Upper lobe of right lung (tissue), 1 donor: Measurements from ENCODE around the gene ARMC9. TPM values are rescaled to one million over a fixed set of nuclear protein-coding genes. Genes with fewer than 3 reads are reported as not detected.

Experiments
- ATAC-seq: fragments of 200-7000 bp; cut with Tn5 transposase; one replicate; pipeline ENCODE4 v1.9.1; 2020; ENCODE audit warnings: mild to moderate bottlenecking, moderate library complexity
- DNase-seq: peaks from one replicate; pipeline ENCODE4 v3.0.0-alpha.2; 2020
- H3K27ac ChIP-seq: fragments of 200-600 bp; one replicate; pipeline ENCODE4 v1.8.0; 2022
- H3K27me3 ChIP-seq: fragments of 200-600 bp; one replicate; pipeline ENCODE4 v1.8.0; 2022; ENCODE audit warnings: mild to moderate bottlenecking
- H3K36me3 ChIP-seq: fragments of 200-600 bp; one replicate; pipeline ENCODE4 v1.8.0; 2022
- H3K4me1 ChIP-seq: fragments of 200-600 bp; one replicate; pipeline ENCODE4 v1.8.0; 2022
- H3K4me3 ChIP-seq: fragments of 200-600 bp; one replicate; pipeline ENCODE4 v1.8.0; 2022; ENCODE audit warnings: mild to moderate bottlenecking
- H3K9me3 ChIP-seq: fragments of 200-600 bp; one replicate; pipeline ENCODE4 v1.8.0; 2022
- intact Hi-C: fragments of 100-400 bp; cut with DNase I; formaldehyde crosslinking; loops from one replicate; pipeline ENCODE4 v1.11.0; 2022
- total RNA-seq: library from RNA; stranded (reverse); fragmentation: NEBNext Ultra II Directional; extraction: Animal tissue kit (Norgen Biotek cat#: 25700); gene quantifications from one replicate; pipeline ENCODE4 v1.2.1, GENCODE V29; 2021
- TF ChIP-seq, protein P1 (sequence below): fragments of 200-600 bp; IDR thresholded peaks from one replicate; pipeline ENCODE4 v1.8.0; 2022; ENCODE audit warnings: antibody characterized with exemption
- donor health status: DM: no; HTN: yes; CAD: no; lungs with severe emphysema.

Gene ARMC9
- total RNA-seq, 1 donor from 2014 or later, result 37.1 TPM

DNA sequence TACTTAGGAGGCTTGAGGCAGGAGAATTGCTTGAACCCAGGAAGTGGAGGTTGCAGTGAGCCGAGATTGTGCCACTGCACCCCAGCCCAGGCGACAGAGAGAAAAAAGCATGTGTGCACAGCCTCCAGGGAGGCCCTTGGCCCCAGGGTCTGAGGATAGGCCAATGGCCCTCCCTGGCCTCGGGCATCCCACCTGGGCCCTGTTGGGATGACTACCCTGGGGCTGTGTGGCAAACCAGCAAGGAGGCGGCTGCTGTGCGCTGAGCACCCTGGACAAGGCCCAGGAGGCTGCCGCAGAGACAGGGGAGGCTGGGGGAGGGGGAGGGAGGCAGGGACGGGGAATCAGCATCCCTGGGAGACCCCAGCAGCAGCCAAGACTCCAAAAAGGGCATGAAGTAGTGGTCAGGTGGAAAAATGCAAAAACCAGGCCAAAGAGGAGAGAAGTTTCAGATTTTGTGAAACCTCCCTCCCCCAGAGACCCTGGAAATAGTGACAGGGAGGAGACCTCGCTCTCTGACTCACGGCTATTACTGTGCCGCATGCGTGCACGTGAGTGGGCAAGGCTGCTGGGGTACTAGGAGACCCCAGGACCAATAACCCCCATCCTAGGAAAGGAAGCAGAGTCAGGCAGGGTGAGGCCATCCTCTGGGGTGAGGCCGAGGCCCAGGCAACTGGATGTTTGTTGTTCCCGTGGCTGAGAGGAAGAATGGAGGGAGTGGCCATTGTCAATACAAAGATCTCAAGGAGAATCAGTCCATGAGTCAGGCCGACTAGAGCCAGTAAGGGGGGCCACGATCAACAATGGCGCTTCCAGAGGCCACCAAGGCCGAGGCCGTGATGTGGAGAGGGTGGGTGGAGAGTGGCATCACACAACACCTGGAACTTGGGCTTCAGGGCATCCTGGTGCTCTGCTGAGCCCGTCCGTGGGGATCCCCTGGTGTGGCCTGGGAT lies 181.1 kb downstream of the ARMC9 start:
- Histone ChIP-seq H3K9me3 (no peaks in the 10 kb centered on the region), H3K4me3 (no peak overlapping the region), H3K4me1 (no peaks in the 10 kb centered on the region), H3K27ac (no peak overlapping the region), H3K36me3 (no peaks in the 10 kb centered on the region), H3K27me3 (no peaks in the 10 kb centered on the region)
- intact Hi-C loops, result no loop called here
- TF ChIP-seq, protein P1, sequence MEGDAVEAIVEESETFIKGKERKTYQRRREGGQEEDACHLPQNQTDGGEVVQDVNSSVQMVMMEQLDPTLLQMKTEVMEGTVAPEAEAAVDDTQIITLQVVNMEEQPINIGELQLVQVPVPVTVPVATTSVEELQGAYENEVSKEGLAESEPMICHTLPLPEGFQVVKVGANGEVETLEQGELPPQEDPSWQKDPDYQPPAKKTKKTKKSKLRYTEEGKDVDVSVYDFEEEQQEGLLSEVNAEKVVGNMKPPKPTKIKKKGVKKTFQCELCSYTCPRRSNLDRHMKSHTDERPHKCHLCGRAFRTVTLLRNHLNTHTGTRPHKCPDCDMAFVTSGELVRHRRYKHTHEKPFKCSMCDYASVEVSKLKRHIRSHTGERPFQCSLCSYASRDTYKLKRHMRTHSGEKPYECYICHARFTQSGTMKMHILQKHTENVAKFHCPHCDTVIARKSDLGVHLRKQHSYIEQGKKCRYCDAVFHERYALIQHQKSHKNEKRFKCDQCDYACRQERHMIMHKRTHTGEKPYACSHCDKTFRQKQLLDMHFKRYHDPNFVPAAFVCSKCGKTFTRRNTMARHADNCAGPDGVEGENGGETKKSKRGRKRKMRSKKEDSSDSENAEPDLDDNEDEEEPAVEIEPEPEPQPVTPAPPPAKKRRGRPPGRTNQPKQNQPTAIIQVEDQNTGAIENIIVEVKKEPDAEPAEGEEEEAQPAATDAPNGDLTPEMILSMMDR, result no peak
- ATAC-seq (peak; percentile 50), DNase-seq (no peak)

DNA sequence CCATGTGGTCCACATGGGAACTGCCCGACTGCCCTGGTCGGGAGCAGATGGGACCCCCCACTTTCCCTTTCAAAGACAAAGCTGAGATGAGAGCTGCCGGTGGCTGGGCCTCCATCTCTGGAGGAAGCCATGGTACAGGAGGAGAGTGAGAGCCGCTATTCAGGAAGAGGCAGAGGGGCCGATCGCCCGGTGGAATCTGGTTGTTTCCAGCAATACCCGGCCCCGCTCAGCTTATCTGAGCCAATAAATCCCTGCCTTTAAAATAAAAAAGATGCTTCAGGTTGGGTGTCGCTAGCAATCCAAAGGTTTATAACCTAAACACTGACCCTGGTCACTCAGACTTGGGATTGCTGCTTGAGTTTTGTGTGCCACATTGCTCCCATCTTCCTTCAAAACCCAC lies 181.9 kb downstream of the ARMC9 start:
- TF ChIP-seq, protein P1, result no peak
- intact Hi-C loops, result no loop called here
- Histone ChIP-seq H3K27me3 (no peaks in the 10 kb centered on the region), H3K4me3 (no peak overlapping the region), H3K36me3 (no peaks in the 10 kb centered on the region), H3K4me1 (no peaks in the 10 kb centered on the region), H3K9me3 (peaks cover 3% of the 10 kb centered on the region), H3K27ac (no peak overlapping the region)
- ATAC-seq, result no peak
- DNase-seq, result no peak

DNA sequence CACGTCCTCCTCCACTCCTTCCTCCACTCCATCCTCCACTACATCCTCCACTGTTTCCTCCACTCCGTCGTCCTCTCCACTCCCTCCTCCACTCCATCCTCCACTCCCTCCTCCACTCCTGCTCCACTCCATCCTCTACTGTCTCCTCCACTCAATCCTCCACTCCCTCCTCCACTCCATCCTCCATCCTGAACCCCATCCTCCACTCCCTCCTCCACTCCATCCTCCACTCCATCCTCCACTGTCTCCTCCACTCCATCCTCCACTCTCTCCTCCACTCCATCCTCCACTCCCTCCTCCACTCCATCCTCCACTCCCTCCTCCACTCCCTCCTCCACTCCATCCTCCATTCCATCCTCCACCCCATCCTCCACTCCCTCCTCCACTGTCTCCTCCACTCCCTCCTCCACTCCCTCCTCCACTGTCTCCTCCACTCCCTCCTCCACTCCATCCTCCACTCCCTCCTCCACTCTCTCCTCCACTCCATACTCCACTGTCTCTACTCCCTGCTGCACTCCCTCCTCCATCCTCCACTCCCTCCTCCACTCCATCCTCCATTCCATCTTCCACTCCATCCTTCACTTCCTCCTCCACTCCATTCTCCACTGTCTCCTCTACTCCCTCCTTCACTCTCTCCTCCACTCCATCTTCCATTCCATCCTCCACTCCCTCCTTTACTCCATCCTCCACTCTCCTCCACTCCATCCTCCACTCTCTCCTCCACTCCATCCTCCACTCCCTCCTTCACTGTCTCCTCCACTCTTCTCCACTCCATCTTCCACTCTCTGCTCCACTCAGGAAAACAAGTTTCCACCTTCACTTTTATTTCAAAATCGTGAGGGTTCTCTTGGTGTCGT lies 182.8 kb downstream of the ARMC9 start:
- H3K27me3 ChIP-seq, result no peaks in the 10 kb centered on the region
- intact Hi-C loops, result no loop called here
- no peaks in the 10 kb centered on the region for H3K4me1 ChIP-seq
- TF ChIP-seq, protein P1, result no peak
- no peak overlapping the region for H3K27ac ChIP-seq
- ATAC-seq, result no peak
- no peaks in the 10 kb centered on the region for H3K36me3 ChIP-seq
- peaks cover 3% of the 10 kb centered on the region for H3K9me3 ChIP-seq
- DNase-seq, result no peak
- H3K4me3 ChIP-seq, result no peak overlapping the region

DNA sequence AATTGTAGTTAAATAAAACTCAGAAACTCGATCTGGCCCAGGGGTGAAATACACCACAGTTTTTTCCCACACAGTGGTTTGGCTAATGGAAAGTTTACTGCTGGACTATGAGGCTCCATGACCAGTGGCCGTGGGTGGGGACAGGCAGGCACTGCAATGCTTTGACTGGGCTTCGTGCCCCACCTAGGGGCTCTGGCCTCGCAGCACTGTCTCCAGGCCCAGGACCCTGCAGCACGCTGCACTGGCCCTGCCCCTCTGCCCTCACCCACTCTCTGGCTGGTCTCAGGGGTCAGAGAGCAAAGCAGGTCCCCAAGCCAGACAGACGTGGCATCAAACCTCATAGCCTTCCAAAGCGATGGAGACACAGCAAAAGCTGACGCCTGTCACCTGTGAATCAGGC lies 183.7 kb downstream of the ARMC9 start:
- DNase-seq, result no peak
- TF ChIP-seq, protein P1, result no peak
- Histone ChIP-seq H3K4me1 (no peaks in the 10 kb centered on the region), H3K36me3 (no peaks in the 10 kb centered on the region), H3K27me3 (no peaks in the 10 kb centered on the region), H3K9me3 (peaks cover 3% of the 10 kb centered on the region), H3K4me3 (no peak overlapping the region), H3K27ac (no peak overlapping the region)
- no peak for ATAC-seq
- intact Hi-C loops, result no loop called here

DNA sequence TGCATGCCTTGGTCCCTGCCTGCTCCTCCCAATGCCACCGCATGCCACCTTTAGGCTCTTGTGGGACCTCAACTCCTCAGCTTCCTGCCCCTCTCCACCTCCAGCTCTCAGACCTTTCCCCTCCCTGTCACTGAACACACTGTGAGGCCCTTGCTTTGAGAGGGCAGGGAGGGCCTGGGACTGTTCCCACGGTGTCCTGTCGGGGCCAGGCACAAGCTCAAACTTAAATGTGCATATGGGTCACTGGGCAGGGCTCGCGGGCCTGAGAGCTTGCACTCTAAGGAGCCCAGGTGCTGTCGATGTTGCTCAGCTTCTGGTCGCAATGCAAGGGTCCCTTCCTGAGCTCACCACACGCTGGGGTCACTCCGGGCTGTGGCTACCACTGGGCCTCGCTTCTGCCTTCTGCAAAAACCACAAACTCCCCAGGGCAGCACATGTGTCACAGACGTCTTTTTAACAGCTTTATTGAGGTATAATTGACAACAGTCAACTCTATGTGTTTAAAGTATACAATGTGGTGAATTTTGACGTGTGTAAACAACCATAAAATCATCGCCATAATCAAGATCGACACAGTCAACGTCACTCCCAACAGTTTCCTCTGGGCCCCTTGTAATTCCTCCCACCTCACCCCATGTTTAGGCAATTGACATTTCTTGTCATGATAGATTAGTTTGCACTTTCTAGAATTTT lies 185.1 kb downstream of the ARMC9 start:
- Histone ChIP-seq H3K27me3 (no peaks in the 10 kb centered on the region), H3K4me3 (no peak overlapping the region), H3K9me3 (peaks cover 3% of the 10 kb centered on the region), H3K4me1 (no peaks in the 10 kb centered on the region), H3K36me3 (no peaks in the 10 kb centered on the region), H3K27ac (no peak overlapping the region)
- no peak for DNase-seq
- no peak for ATAC-seq
- TF ChIP-seq, protein P1, result no peak
- intact Hi-C loops, result no loop called here
